OCI-LY3 (cell line): ENCODE data around the gene GDPD4.

Experiments used
- H2AFZ ChIP-seq: fragments of 200-600, 300-600 bp; shearing (Covaris generic); 2 replicates; pipeline ENCODE4 v1.6.0; 2014; ENCODE audit warnings: antibody characterized with exemption, low read depth, low read length
- H3K27ac ChIP-seq: fragments of 200-600, 300-600 bp; sonication (generic); 2 replicates; pipeline ENCODE4 v1.5.1; 2014; ENCODE audit warnings: mild to moderate bottlenecking, low read length, moderate library complexity, mixed read lengths
- H3K27me3 ChIP-seq: fragments of 200-600, 300-600 bp; sonication (generic); 2 replicates; pipeline ENCODE4 v1.6.1; 2014; ENCODE audit warnings: low read depth, low read length, mixed read lengths
- H3K36me3 ChIP-seq: fragments of 200-600, 300-600 bp; sonication (generic); replicated peaks from 2 replicates; pipeline ENCODE3; 2014; ENCODE audit warnings: low read depth, low read length, mixed read lengths
- H3K4me1 ChIP-seq: fragments of 300-600, 200-600 bp; sonication (generic); 2 replicates; pipeline ENCODE4 v1.6.1; 2014; ENCODE audit warnings: low read length, mixed read lengths
- H3K4me2 ChIP-seq: fragments of 200-600, 300-600 bp; sonication (generic); 2 replicates; pipeline ENCODE4 v1.6.1; 2014; ENCODE audit warnings: low read length, mixed read lengths
- H3K4me3 ChIP-seq: fragments of 300-600, 200-600 bp; sonication (generic); 2 replicates; pipeline ENCODE4 v1.5.1; 2014; ENCODE audit warnings: antibody characterized with exemption, mild to moderate bottlenecking, low read length, moderate library complexity
- H3K79me2 ChIP-seq: fragments of 300-600, 200-600 bp; shearing (Covaris generic); 2 replicates; pipeline ENCODE4 v1.6.1; 2014; ENCODE audit warnings: mild to moderate bottlenecking, low read length, mixed read lengths
- H3K9ac ChIP-seq: fragments of 300-600, 200-600 bp; shearing (Covaris generic); 2 replicates; pipeline ENCODE4 v1.6.0; 2014; ENCODE audit warnings: mild to moderate bottlenecking, low read length, moderate library complexity
- H3K9me3 ChIP-seq: fragments of 200-600, 300-600 bp; shearing (Covaris generic); 2 replicates; pipeline ENCODE4 v1.6.1; 2014; ENCODE audit warnings: low read length, mixed read lengths; ENCODE audit not compliant: insufficient read depth
- H4K20me1 ChIP-seq: fragments of 200-600, 300-600 bp; sonication (generic); 2 replicates; pipeline ENCODE4 v1.6.1; 2016; ENCODE audit warnings: low read length, mixed read lengths; ENCODE audit not compliant: insufficient read depth
- EZH2phosphoT487 ChIP-seq: fragments of 200-600 bp; shearing (Covaris generic); IDR thresholded peaks from 2 replicates; pipeline ENCODE4 v1.6.1; 2018; ENCODE audit warnings: antibody characterized with exemption, mixed run types, low read depth
- TF ChIP-seq, protein P1 (sequence below): fragments of 200-600, 300-600 bp; sonication (generic); IDR thresholded peaks from 2 replicates; pipeline ENCODE4 v1.5.1; 2014; ENCODE audit warnings: antibody characterized with exemption, low read length, low read depth

The GDPD4 gene

DNA sequence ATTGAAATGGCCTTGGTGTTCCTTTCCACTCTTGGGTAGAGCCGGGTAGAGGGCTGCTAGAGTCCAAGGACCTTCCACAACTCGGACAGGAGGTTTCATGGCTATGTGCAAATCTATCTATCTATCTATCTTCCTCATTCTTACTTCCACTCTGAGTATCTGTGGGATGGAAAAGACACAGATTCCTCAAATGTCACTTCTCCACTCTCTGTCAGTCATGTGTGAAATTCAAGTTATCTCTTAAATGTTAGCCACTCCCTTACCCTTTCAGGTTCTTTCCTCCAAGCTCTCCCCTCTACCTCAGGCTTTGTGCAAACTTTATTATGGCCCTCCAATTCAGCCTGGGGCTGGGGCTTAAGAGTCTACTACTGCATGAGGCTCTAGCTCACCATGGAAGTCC lies 84.3 kb downstream of the GDPD4 start:
- TF ChIP-seq EZH2phosphoT487 = no peak
- TF ChIP-seq, protein P1, sequence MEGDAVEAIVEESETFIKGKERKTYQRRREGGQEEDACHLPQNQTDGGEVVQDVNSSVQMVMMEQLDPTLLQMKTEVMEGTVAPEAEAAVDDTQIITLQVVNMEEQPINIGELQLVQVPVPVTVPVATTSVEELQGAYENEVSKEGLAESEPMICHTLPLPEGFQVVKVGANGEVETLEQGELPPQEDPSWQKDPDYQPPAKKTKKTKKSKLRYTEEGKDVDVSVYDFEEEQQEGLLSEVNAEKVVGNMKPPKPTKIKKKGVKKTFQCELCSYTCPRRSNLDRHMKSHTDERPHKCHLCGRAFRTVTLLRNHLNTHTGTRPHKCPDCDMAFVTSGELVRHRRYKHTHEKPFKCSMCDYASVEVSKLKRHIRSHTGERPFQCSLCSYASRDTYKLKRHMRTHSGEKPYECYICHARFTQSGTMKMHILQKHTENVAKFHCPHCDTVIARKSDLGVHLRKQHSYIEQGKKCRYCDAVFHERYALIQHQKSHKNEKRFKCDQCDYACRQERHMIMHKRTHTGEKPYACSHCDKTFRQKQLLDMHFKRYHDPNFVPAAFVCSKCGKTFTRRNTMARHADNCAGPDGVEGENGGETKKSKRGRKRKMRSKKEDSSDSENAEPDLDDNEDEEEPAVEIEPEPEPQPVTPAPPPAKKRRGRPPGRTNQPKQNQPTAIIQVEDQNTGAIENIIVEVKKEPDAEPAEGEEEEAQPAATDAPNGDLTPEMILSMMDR = no peak
- Histone ChIP-seq H3K27ac (no peak overlapping the region), H3K36me3 (no peaks in the 10 kb centered on the region), H3K9ac (no peak overlapping the region), H3K79me2 (no peaks in the 10 kb centered on the region), H2AFZ (no peak overlapping the region), H3K9me3 (no peaks in the 10 kb centered on the region), H3K27me3 (no peaks in the 10 kb centered on the region), H3K4me3 (no peak overlapping the region), H4K20me1 (no peaks in the 10 kb centered on the region), H3K4me1 (0 out of 2 replicates have a peak, but pooled peaks cover 3% of the 10 kb centered on the region), H3K4me2 (no peak overlapping the region)

DNA sequence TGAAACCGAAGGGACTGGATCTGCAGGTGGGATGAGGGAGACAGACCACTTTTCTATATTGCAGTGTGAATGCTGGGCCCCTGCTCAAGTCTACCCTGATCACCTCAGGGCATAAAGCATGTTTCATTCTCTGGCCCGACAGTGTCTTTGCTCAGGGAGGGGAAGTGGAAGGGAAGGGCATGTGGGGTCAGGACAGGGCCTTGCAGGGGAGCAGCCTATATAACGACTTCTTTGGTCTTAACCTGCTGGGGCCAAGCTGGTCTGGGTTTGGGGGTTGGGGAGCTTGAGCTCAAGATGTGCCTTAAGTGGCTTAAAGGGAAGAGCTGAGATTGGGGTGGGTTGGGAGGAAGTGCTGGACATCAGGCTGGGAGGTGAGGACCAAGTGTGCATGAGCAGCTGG lies 86.4 kb downstream of the GDPD4 start:
- TF ChIP-seq EZH2phosphoT487 = no peak
- TF ChIP-seq, protein P1 = no peak
- Histone ChIP-seq H3K79me2 (no peaks in the 10 kb centered on the region), H3K4me3 (no peak overlapping the region), H3K9me3 (no peaks in the 10 kb centered on the region), H3K27me3 (no peaks in the 10 kb centered on the region), H3K36me3 (no peaks in the 10 kb centered on the region), H3K9ac (no peak overlapping the region), H4K20me1 (no peaks in the 10 kb centered on the region), H2AFZ (no peak overlapping the region), H3K4me1 (0 out of 2 replicates have a peak, but pooled peaks cover 3% of the 10 kb centered on the region), H3K27ac (no peak overlapping the region), H3K4me2 (no peak overlapping the region)

DNA sequence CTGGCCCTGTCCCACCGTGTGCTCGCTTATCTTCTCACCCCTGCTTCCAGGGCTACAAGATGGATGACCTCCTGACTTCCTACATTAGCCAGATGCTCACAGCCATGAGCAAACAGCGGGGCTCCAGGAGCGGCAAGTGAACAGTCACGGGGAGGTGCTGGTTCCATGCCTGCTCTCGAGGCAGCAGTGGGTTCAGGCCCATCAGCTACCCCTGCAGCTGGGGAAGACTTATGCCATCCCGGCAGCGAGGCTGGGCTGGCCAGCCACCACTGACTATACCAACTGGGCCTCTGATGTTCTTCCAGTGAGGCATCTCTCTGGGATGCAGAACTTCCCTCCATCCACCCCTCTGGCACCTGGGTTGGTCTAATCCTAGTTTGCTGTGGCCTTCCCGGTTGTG lies 86.9 kb downstream of the GDPD4 start:
- Histone ChIP-seq H3K4me3 (no peak overlapping the region), H3K27me3 (no peaks in the 10 kb centered on the region), H3K27ac (no peak overlapping the region), H3K79me2 (no peaks in the 10 kb centered on the region), H3K9me3 (no peaks in the 10 kb centered on the region), H2AFZ (no peak overlapping the region), H3K36me3 (no peaks in the 10 kb centered on the region), H3K9ac (no peak overlapping the region), H4K20me1 (no peaks in the 10 kb centered on the region), H3K4me2 (no peak overlapping the region), H3K4me1 (0 out of 2 replicates have a peak, but pooled peaks cover 3% of the 10 kb centered on the region)
- TF ChIP-seq, protein P1 = no peak
- TF ChIP-seq EZH2phosphoT487 = no peak

DNA sequence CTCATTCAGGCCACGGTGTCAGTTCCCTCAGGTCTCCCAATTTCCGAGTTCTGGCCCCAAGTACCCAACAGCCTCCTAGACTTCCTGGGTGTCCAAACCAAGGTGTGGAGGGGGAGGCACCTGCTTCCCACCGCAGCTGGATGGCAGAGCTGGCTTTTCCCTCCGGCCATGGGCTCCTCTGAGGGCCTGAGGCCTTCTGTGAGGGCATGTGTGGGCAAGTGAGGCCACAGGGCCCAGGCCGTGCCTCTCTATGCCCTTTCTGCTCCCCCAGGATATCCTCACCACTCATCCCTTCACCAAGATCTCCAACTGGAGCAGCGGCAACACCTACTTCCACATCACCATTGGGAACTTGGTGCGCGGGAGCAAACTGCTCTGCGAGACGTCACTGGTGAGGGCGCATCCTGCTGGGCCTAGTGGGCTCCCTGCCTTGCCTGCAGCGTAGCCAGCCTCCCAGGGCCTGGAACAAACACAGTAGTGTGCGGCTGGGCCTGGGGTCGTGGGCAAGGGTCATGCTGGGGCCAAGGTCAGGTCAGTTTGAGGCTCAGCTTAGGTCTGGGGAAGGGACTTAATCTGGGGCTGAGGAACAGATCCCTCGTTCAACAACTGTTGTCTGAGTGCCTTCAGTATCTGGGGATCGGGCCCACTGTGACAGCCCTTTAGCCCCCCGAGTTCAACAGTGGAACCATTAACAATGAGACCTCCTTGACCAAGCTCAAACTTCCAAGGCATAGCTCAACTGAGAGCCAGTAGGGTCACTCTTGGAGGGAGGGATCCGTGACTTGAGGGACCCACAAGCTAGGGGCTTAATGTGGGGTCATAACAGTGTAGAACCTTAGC lies 87.7 kb downstream of the GDPD4 start:
- no peak overlapping the region for H2AFZ ChIP-seq

More for the DNA sequence above, 87.7 kb downstream of the GDPD4 start:
- H3K4me1 ChIP-seq = 0 out of 2 replicates have a peak, but pooled peaks cover 3% of the 10 kb centered on the region
- no peak for TF ChIP-seq EZH2phosphoT487
- TF ChIP-seq, protein P1 = no peak
- no peak overlapping the region for H3K27ac ChIP-seq
- H3K9me3 ChIP-seq = no peaks in the 10 kb centered on the region
- no peak overlapping the region for H3K9ac ChIP-seq
- no peaks in the 10 kb centered on the region for H4K20me1 ChIP-seq
- no peak overlapping the region for H3K4me2 ChIP-seq
- no peak overlapping the region for H3K4me3 ChIP-seq
- no peaks in the 10 kb centered on the region for H3K79me2 ChIP-seq
- H3K27me3 ChIP-seq = no peaks in the 10 kb centered on the region
- no peaks in the 10 kb centered on the region for H3K36me3 ChIP-seq
